Keratinocyte (primary cell): ENCODE measurements around the gene RFX7. TPM values are rescaled to one million over a fixed set of nuclear protein-coding genes. Genes with fewer than 3 reads are reported as not detected.

Experiments
- DNase-seq: peaks from one replicate; pipeline ENCODE4 v3.0.0-alpha.2; 2011; ENCODE audit warnings: low read depth, missing footprints, low spot score
- FAIRE-seq: peaks from 2 replicates; lab custom pipeline; 2011; peaks lifted over from hg19 to GRCh38; lab: Jason Lieb, UNC
- H2AFZ ChIP-seq: 2 replicates; pipeline ENCODE4 v1.6.0; 2012; ENCODE audit warnings: low read length, control low read depth, inconsistent platforms; ENCODE audit not compliant: control insufficient read depth
- H3K27ac ChIP-seq: 2 replicates; pipeline ENCODE4 v1.5.1; 2011; ENCODE audit warnings: low read length; ENCODE audit not compliant: control insufficient read depth, insufficient read depth
- H3K27me3 ChIP-seq: 3 replicates; pipeline ENCODE4 v1.6.0; 2011; ENCODE audit warnings: low read length; ENCODE audit not compliant: control insufficient read depth, insufficient read depth; ENCODE audit errors: extremely low read depth
- H3K36me3 ChIP-seq, 2 experiments: 2 replicates in 1 of 2; 3 replicates in 1 of 2; pipeline ENCODE4 v1.5.1; 2011; ENCODE audit warnings: low read length in 2 of 2, mild to moderate bottlenecking in 1 of 2; ENCODE audit not compliant: control insufficient read depth in 2 of 2, insufficient read depth in 2 of 2; ENCODE audit errors: extremely low read depth in 1 of 2
- H3K4me1 ChIP-seq: 3 replicates; pipeline ENCODE4 v1.5.1; 2011; ENCODE audit warnings: low read length; ENCODE audit not compliant: control insufficient read depth, insufficient read depth; ENCODE audit errors: extremely low read depth
- H3K4me2 ChIP-seq: 3 replicates; pipeline ENCODE4 v1.6.0; 2011; ENCODE audit warnings: low read depth, low read length; ENCODE audit not compliant: control insufficient read depth, insufficient read depth; ENCODE audit errors: extremely low read depth
- H3K4me3 ChIP-seq, 3 experiments: fragments of 200-600 bp in 1 of 3; sonication (generic) in 1 of 3; 2 replicates in 2 of 3; 3 replicates in 1 of 3; pipeline ENCODE4 v1.5.1; 2011 to 2016; ENCODE audit warnings: low read length in 3 of 3, mild to moderate bottlenecking in 3 of 3, control low read depth in 2 of 3, inconsistent platforms in 1 of 3, low read depth in 1 of 3, mixed read lengths in 1 of 3, mixed run types in 1 of 3, moderate library complexity in 1 of 3; ENCODE audit not compliant: control insufficient read depth in 2 of 3, insufficient read depth in 2 of 3; ENCODE audit errors: extremely low read depth in 1 of 3
- H3K79me2 ChIP-seq: 2 replicates; pipeline ENCODE4 v1.6.0; 2012; ENCODE audit warnings: low read length; ENCODE audit not compliant: control insufficient read depth, insufficient read depth
- H3K9ac ChIP-seq: 3 replicates; pipeline ENCODE4 v1.6.0; 2011; ENCODE audit warnings: low read length; ENCODE audit not compliant: control insufficient read depth, insufficient read depth; ENCODE audit errors: extremely low read depth
- H3K9me1 ChIP-seq: 3 replicates; pipeline ENCODE4 v1.6.0; 2011; ENCODE audit warnings: low read length; ENCODE audit not compliant: control insufficient read depth, insufficient read depth; ENCODE audit errors: extremely low read depth
- H3K9me3 ChIP-seq: 2 replicates; pipeline ENCODE4 v1.5.1; 2012; ENCODE audit warnings: low read depth, low read length; ENCODE audit not compliant: control insufficient read depth
- H4K20me1 ChIP-seq: 3 replicates; pipeline ENCODE4 v1.6.0; 2011; ENCODE audit warnings: low read length; ENCODE audit not compliant: control insufficient read depth, insufficient read depth; ENCODE audit errors: extremely low read depth
- CTCF ChIP-seq, 3 experiments: IDR thresholded peaks in 1 of 3; conservative IDR thresholded peaks in 1 of 3; optimal IDR thresholded peaks in 1 of 3; 2 replicates in 2 of 3; 3 replicates in 1 of 3; pipeline versions ENCODE3 to v1.5.1; 2011; ENCODE audit warnings: low read length in 3 of 3, mild to moderate bottlenecking in 3 of 3, moderate library complexity in 2 of 3, control low read depth in 1 of 3, inconsistent platforms in 1 of 3; ENCODE audit not compliant: insufficient read depth in 2 of 3; ENCODE audit errors: extremely low read depth in 1 of 3
- EZH2 ChIP-seq: IDR thresholded peaks from one replicate; pipeline ENCODE4 v1.6.1; 2012; ENCODE audit warnings: inconsistent platforms, mild to moderate bottlenecking, low read length, moderate library complexity
- dilution Hi-C: fragments of 300-500 bp; cut with MboI; formaldehyde crosslinking; loops from one replicate; pipeline ENCODE4 v1.7.0; 2020; ENCODE audit warnings: low sequenced_read_pairs; ENCODE audit not compliant: extremely low pct_ligation_motif_present
- polyA plus RNA-seq, 5 experiments: library from polyadenylated mRNA; depleted of rRNA in 3 of 5; stranded (reverse) in 3 of 5; stranded (forward) in 1 of 5; unstranded in 1 of 5; fragments of >200 nt; gene quantifications; 1 replicate in 1 of 5; 2 replicates in 3 of 5; 3 replicates in 1 of 5; pipeline versions ENCODE4 v1.2.1 to v1.2.3, GENCODE V29; 2011 to 2012; ENCODE audit warnings: missing spikeins in 2 of 5, low read depth in 1 of 5, low replicate concordance in 1 of 5

RFX7 gene
- polyA plus RNA-seq, 1 donor (not counting 4 experiments of a cell fraction or from before 2014, with no cell fraction given), result 16.3 TPM

DNA sequence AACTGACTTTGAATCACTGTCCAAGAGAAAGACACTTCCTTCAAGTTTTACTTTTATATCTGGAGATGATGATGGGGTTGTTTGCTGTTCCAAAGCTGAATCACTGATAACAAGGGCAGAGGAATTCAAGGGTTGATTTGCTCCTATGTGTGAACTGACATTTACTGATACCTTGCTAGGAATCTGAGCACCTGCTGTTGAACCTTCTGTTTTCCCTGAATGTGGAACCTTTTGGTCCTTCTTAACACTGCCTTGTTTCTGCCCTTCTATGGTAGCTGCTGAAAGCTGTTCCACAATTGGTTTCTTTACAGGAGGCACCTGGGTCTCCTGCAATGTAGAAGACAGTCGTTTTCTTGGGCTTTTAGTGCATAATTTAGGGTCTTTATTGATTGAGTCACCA lies 148.3 kb downstream of the RFX7 start:
- no peaks in the 10 kb centered on the region for H3K4me1 ChIP-seq
- no peaks in the 10 kb centered on the region for H3K9me1 ChIP-seq
- TF ChIP-seq EZH2 (no peak), CTCF (optimal IDR thresholded peaks at IDR 0.05 in 1 of 3, IDR thresholded peaks at IDR 0.05 in 1 of 3, conservative IDR thresholded peaks at IDR 0.05 in 1 of 3; ENCODE audit: extremely low read depth in 1 of 3, insufficient read depth in 2 of 3, low read length in 3 of 3) (no peak)
- no peak overlapping the region for H3K9ac ChIP-seq
- H3K27ac ChIP-seq, result no peak overlapping the region
- no peak overlapping the region for H3K4me3 ChIP-seq
- peaks cover 22 to 26% of the 10 kb centered on the region in 2 experiments for H3K36me3 ChIP-seq
- dilution Hi-C loops, result no loop called here
- no peaks in the 10 kb centered on the region for H4K20me1 ChIP-seq
- no peak for FAIRE-seq
- no peaks in the 10 kb centered on the region for H3K79me2 ChIP-seq
- DNase-seq, result no peak
- H3K9me3 ChIP-seq, result no peaks in the 10 kb centered on the region
- H3K4me2 ChIP-seq, result no peak overlapping the region
- H3K27me3 ChIP-seq, result no peaks in the 10 kb centered on the region
- no peak overlapping the region for H2AFZ ChIP-seq

- H3K27ac ChIP-seq, result no peak overlapping the region
- dilution Hi-C loops, result no loop called here
- H3K9ac ChIP-seq, result no peak overlapping the region
- TF ChIP-seq EZH2, result no peak
- TF ChIP-seq CTCF (optimal IDR thresholded peaks at IDR 0.05 in 1 of 3, IDR thresholded peaks at IDR 0.05 in 1 of 3, conservative IDR thresholded peaks at IDR 0.05 in 1 of 3; ENCODE audit: extremely low read depth in 1 of 3, insufficient read depth in 2 of 3, low read length in 3 of 3), result no peak
- no peak overlapping the region for H2AFZ ChIP-seq
- no peak overlapping the region for H3K4me3 ChIP-seq
- FAIRE-seq, result no peak
- no peaks in the 10 kb centered on the region for H3K9me1 ChIP-seq
- peaks cover 22 to 26% of the 10 kb centered on the region in 2 experiments for H3K36me3 ChIP-seq
- H3K27me3 ChIP-seq, result no peaks in the 10 kb centered on the region
- no peaks in the 10 kb centered on the region for H4K20me1 ChIP-seq
- no peak overlapping the region for H3K4me2 ChIP-seq
- no peak for DNase-seq
- H3K4me1 ChIP-seq, result no peaks in the 10 kb centered on the region
- H3K9me3 ChIP-seq, result no peaks in the 10 kb centered on the region
- no peaks in the 10 kb centered on the region for H3K79me2 ChIP-seq
Measured at GRCh38 chr15:56094171-56094570, 149.5 kb downstream of the RFX7 start.
